ENCODE results near the gene JADE3.

DNA sequence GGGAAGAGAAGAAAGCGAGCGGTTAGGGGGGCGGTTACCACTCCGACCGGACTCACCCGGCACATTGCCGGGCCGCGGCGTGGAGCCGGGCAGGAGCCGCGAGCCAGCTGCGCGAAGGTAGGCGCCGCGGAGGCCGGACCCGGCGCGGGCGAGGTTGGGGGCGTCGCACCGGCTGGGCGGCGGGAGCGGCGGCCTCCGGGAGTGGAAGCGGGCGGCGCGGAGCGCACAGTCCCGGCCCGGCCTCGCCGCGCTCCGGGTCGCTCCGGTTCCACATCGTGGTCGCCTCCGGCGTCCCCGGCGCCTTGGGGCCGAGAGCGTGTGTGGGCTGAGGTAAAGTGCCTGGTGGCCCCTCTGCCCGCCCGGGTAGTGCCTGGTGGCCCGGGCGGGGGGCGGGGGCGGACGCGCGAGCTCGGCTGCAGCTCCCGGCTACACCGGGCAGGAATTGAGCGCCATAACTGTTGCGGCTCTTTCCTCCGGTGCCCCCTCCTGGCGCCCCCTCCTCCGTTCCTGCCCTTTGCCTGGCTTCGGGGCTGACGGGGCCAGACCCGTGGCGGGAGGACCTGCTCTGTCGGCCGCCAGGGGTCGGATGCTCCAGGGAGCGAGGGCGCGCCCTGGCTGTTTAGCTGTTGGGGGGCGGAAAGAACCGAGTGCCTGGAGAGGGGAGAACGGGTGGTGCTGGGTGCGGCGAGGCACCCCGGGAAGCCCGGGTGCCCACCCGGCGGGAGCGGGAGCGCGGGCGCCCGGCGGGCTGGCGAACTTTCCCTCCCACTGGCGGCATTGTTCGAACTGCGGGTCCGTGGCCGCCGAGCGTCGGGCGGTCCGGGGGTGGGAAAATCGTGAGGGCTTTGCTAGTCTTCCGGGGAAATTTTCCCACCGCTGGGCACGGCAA, 626 bp downstream of the JADE3 start:
- TF ChIP-seq, protein P1, sequence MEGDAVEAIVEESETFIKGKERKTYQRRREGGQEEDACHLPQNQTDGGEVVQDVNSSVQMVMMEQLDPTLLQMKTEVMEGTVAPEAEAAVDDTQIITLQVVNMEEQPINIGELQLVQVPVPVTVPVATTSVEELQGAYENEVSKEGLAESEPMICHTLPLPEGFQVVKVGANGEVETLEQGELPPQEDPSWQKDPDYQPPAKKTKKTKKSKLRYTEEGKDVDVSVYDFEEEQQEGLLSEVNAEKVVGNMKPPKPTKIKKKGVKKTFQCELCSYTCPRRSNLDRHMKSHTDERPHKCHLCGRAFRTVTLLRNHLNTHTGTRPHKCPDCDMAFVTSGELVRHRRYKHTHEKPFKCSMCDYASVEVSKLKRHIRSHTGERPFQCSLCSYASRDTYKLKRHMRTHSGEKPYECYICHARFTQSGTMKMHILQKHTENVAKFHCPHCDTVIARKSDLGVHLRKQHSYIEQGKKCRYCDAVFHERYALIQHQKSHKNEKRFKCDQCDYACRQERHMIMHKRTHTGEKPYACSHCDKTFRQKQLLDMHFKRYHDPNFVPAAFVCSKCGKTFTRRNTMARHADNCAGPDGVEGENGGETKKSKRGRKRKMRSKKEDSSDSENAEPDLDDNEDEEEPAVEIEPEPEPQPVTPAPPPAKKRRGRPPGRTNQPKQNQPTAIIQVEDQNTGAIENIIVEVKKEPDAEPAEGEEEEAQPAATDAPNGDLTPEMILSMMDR (IDR thresholded peaks at IDR 0.05): peak in 3 of 7 experiments; percentile 16 to 49 (median 23)
- no peak for TF ChIP-seq POLR2AphosphoS5 (IDR thresholded peaks at IDR 0.05)
- TF ChIP-seq POLR2A (IDR thresholded peaks at IDR 0.05): no peak

Measured in stomach (tissue), 4 donors.